Liver (tissue), 9 donors: Measurements from ENCODE around the gene TANGO2. TPM values are rescaled to one million over a fixed set of nuclear protein-coding genes. Genes with fewer than 3 reads are reported as not detected.

Experiments
- DNase-seq: peaks from one replicate; pipeline ENCODE4 v3.0.0-alpha.2; 2017; ENCODE audit warnings: low spot score
- H3K27ac ChIP-seq, 2 donors: one replicate each; pipeline ENCODE4 v1.7.0; 2013; ENCODE audit warnings: inconsistent platforms in 2 of 2, low read length in 2 of 2, control low read depth in 1 of 2, low read depth in 1 of 2, mild to moderate bottlenecking in 1 of 2
- H3K27me3 ChIP-seq, 4 donors: one replicate each; pipeline versions ENCODE4 v1.6.1 to v1.7.0; 2013; ENCODE audit warnings: low read length in 3 of 4, inconsistent platforms in 1 of 4, mild to moderate bottlenecking in 1 of 4, moderate library complexity in 1 of 4; ENCODE audit not compliant: control insufficient read depth in 4 of 4, insufficient read depth in 4 of 4
- H3K36me3 ChIP-seq, 4 donors: one replicate each; pipeline versions ENCODE4 v1.6.1 to v1.7.0; 2013; ENCODE audit warnings: low read length in 3 of 4, mild to moderate bottlenecking in 3 of 4, low read depth in 1 of 4, moderate library complexity in 1 of 4; ENCODE audit not compliant: control insufficient read depth in 4 of 4, insufficient read depth in 3 of 4
- H3K4me1 ChIP-seq, 4 donors: one replicate each; pipeline versions ENCODE4 v1.6.1 to v1.7.0; 2013; ENCODE audit warnings: low read length in 3 of 4, mild to moderate bottlenecking in 3 of 4, moderate library complexity in 1 of 4; ENCODE audit not compliant: control insufficient read depth in 4 of 4, insufficient read depth in 4 of 4
- H3K4me3 ChIP-seq, 3 donors: one replicate each; pipeline versions ENCODE4 v1.6.1 to v1.7.0; 2013; ENCODE audit warnings: low read length in 3 of 3, control low read depth in 1 of 3, low read depth in 1 of 3, mild to moderate bottlenecking in 1 of 3
- H3K9ac ChIP-seq, 2 donors: one replicate each; pipeline ENCODE4 v1.7.0; 2013; ENCODE audit warnings: low read length in 2 of 2, mild to moderate bottlenecking in 2 of 2, moderate library complexity in 2 of 2, control low read depth in 1 of 2, low read depth in 1 of 2
- H3K9me3 ChIP-seq, 4 donors: one replicate each; pipeline versions ENCODE4 v1.6.1 to v1.7.0; 2013; ENCODE audit warnings: low read length in 3 of 4; ENCODE audit not compliant: control insufficient read depth in 4 of 4
- EGR1 ChIP-seq, 2 donors: IDR thresholded peaks; 2 replicates each; pipeline ENCODE4 v1.6.1; 2016 to 2018; ENCODE audit warnings: antibody characterized with exemption in 2 of 2, low read depth in 2 of 2
- FOXA1 ChIP-seq: IDR thresholded peaks from 2 replicates; pipeline ENCODE4 v1.6.1; 2016; ENCODE audit warnings: antibody characterized with exemption
- FOXA2 ChIP-seq: IDR thresholded peaks from 2 replicates; pipeline ENCODE4 v1.6.1; 2016; ENCODE audit warnings: antibody characterized with exemption
- GABPA ChIP-seq, 2 donors: IDR thresholded peaks in 1 of 2; conservative IDR thresholded peaks in 1 of 2; 2 replicates each; pipeline ENCODE4 v1.6.1; 2016; ENCODE audit warnings: antibody characterized with exemption in 2 of 2, mild to moderate bottlenecking in 1 of 2, moderate library complexity in 1 of 2
- HNF4A ChIP-seq, 2 donors: conservative IDR thresholded peaks; 2 replicates each; pipeline ENCODE4 v1.6.1; 2016; ENCODE audit warnings: antibody characterized with exemption in 2 of 2, mild to moderate bottlenecking in 2 of 2
- HNF4G ChIP-seq: IDR thresholded peaks from 2 replicates; pipeline ENCODE4 v1.6.1; 2016; ENCODE audit warnings: antibody characterized with exemption
- JUND ChIP-seq, 2 donors: IDR thresholded peaks; 2 replicates each; pipeline ENCODE4 v1.6.1; 2016; ENCODE audit warnings: antibody characterized with exemption in 2 of 2
- NR2F2 ChIP-seq: IDR thresholded peaks from 2 replicates; pipeline ENCODE4 v1.6.1; 2016; ENCODE audit warnings: antibody characterized with exemption
- RAD21 ChIP-seq, 2 donors: IDR thresholded peaks; 2 replicates each; pipeline ENCODE4 v1.6.1; 2016; ENCODE audit warnings: antibody characterized with exemption in 2 of 2, mild to moderate bottlenecking in 2 of 2
- RXRA ChIP-seq, 2 donors: IDR thresholded peaks; 2 replicates each; pipeline ENCODE4 v1.6.1; 2017 to 2018; ENCODE audit warnings: antibody characterized with exemption in 2 of 2, mild to moderate bottlenecking in 1 of 2
- SP1 ChIP-seq: IDR thresholded peaks from 2 replicates; pipeline ENCODE4 v1.6.1; 2018; ENCODE audit warnings: antibody characterized with exemption, mild to moderate bottlenecking
- TAF1 ChIP-seq: conservative IDR thresholded peaks from 2 replicates; pipeline ENCODE4 v1.6.1; 2016; ENCODE audit warnings: antibody characterized with exemption, mild to moderate bottlenecking
- YY1 ChIP-seq: IDR thresholded peaks from 2 replicates; pipeline ENCODE4 v1.6.1; 2016; ENCODE audit warnings: antibody characterized with exemption, mild to moderate bottlenecking
- WGBS: extraction: QIAGEN DNeasy Blood & Tissue Kit; methylation state at CpG from one replicate; pipeline ENCODE4 v1.1.7; 2013; 5-methylcytosine and 5-hydroxymethylcytosine counted together
- polyA plus RNA-seq, 2 donors: library from polyadenylated mRNA; stranded (reverse) in 1 of 2; unstranded in 1 of 2; fragments of 200-250 nt in 1 of 2; fragments of >200 nt in 1 of 2; fragmentation: Nextera tagmentation in 1 of 2; extraction: Ambion mirVana in 1 of 2; gene quantifications; one replicate each; pipeline versions ENCODE4 v1.2.1 to v1.2.3, GENCODE V29; 2013 to 2015
- total RNA-seq, 2 donors: library from RNA; depleted of rRNA; stranded (reverse); fragments of >200 nt; gene quantifications; one replicate each; pipeline ENCODE4 v1.2.3, GENCODE V29; 2014
- TF ChIP-seq, protein P1 (sequence below): IDR thresholded peaks from 2 replicates; pipeline ENCODE4 v1.6.1; 2016; ENCODE audit warnings: antibody characterized with exemption
- TF ChIP-seq, protein P2 (sequence below): fragments of 150-350 bp; IDR thresholded peaks from 2 replicates; pipeline ENCODE4 v1.5.1; 2017; ENCODE audit warnings: improper control_type of control experiment, low read depth, low read length; ENCODE audit not compliant: missing input control
- TF ChIP-seq, protein P3 (sequence below): IDR thresholded peaks from 2 replicates; pipeline ENCODE4 v1.6.1; 2016; ENCODE audit warnings: antibody characterized with exemption, mild to moderate bottlenecking
- donor health status: healthy.
- donor health status: healthy.
- donor health status: healthy.
- donor health status: healthy.
- donor health status: healthy.

Gene TANGO2
- total and polyA plus RNA-seq, 4 donors, result 10.8 to 153 (median 16.1) TPM

DNA sequence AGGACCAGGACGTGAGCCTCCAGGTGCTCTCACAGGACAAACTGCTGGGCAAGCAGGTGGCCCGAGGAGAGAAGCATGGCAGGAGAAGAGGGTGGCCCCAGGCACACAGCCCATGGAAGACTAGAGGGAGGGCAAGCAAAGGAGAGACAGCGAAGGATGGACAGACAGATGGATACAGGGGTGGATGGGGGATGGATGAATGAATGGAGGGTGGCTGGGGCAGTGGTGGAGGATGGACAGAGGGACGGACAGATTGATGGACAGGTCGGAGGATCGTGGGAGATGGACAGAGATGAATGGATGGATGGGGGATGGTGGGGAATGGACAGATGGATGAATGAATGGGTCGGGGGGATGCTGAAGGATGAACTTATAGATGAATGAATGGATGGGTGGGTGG is 27.0 kb upstream of the TANGO2 start:
- H3K27ac ChIP-seq, result peak overlapping the region in 1 of 2 donors; percentile 14
- peaks cover 6 to 48% (median 30%) of the 10 kb centered on the region in 4 donors for H3K4me1 ChIP-seq
- no peak for TF ChIP-seq TAF1
- TF ChIP-seq JUND (IDR thresholded peaks at IDR 0.05), result no peak
- TF ChIP-seq HNF4G, result no peak
- TF ChIP-seq RXRA (IDR thresholded peaks at IDR 0.05), result no peak
- TF ChIP-seq, protein P1, sequence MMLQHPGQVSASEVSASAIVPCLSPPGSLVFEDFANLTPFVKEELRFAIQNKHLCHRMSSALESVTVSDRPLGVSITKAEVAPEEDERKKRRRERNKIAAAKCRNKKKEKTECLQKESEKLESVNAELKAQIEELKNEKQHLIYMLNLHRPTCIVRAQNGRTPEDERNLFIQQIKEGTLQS, result no peak
- no peak for TF ChIP-seq SP1
- no peak for TF ChIP-seq GABPA (IDR thresholded peaks at IDR 0.05 in 1 of 2, conservative IDR thresholded peaks at IDR 0.05 in 1 of 2)
- TF ChIP-seq YY1, result no peak
- TF ChIP-seq RAD21 (IDR thresholded peaks at IDR 0.05), result no peak
- TF ChIP-seq FOXA1, result no peak
- TF ChIP-seq, protein P2, sequence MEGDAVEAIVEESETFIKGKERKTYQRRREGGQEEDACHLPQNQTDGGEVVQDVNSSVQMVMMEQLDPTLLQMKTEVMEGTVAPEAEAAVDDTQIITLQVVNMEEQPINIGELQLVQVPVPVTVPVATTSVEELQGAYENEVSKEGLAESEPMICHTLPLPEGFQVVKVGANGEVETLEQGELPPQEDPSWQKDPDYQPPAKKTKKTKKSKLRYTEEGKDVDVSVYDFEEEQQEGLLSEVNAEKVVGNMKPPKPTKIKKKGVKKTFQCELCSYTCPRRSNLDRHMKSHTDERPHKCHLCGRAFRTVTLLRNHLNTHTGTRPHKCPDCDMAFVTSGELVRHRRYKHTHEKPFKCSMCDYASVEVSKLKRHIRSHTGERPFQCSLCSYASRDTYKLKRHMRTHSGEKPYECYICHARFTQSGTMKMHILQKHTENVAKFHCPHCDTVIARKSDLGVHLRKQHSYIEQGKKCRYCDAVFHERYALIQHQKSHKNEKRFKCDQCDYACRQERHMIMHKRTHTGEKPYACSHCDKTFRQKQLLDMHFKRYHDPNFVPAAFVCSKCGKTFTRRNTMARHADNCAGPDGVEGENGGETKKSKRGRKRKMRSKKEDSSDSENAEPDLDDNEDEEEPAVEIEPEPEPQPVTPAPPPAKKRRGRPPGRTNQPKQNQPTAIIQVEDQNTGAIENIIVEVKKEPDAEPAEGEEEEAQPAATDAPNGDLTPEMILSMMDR, result no peak
- TF ChIP-seq EGR1 (IDR thresholded peaks at IDR 0.05; ENCODE audit: low read depth in 2 of 2), result no peak
- TF ChIP-seq NR2F2, result no peak
- no peak for TF ChIP-seq FOXA2
- no peak for TF ChIP-seq HNF4A (conservative IDR thresholded peaks at IDR 0.05)
- TF ChIP-seq, protein P3, sequence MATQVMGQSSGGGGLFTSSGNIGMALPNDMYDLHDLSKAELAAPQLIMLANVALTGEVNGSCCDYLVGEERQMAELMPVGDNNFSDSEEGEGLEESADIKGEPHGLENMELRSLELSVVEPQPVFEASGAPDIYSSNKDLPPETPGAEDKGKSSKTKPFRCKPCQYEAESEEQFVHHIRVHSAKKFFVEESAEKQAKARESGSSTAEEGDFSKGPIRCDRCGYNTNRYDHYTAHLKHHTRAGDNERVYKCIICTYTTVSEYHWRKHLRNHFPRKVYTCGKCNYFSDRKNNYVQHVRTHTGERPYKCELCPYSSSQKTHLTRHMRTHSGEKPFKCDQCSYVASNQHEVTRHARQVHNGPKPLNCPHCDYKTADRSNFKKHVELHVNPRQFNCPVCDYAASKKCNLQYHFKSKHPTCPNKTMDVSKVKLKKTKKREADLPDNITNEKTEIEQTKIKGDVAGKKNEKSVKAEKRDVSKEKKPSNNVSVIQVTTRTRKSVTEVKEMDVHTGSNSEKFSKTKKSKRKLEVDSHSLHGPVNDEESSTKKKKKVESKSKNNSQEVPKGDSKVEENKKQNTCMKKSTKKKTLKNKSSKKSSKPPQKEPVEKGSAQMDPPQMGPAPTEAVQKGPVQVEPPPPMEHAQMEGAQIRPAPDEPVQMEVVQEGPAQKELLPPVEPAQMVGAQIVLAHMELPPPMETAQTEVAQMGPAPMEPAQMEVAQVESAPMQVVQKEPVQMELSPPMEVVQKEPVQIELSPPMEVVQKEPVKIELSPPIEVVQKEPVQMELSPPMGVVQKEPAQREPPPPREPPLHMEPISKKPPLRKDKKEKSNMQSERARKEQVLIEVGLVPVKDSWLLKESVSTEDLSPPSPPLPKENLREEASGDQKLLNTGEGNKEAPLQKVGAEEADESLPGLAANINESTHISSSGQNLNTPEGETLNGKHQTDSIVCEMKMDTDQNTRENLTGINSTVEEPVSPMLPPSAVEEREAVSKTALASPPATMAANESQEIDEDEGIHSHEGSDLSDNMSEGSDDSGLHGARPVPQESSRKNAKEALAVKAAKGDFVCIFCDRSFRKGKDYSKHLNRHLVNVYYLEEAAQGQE, result no peak
- H3K9me3 ChIP-seq, result no peaks in the 10 kb centered on the region
- no peaks in the 10 kb centered on the region for H3K27me3 ChIP-seq
- 93% methylated on average over 7 of the region's 7 CpGs for WGBS
- H3K4me3 ChIP-seq, result no peak overlapping the region
- H3K36me3 ChIP-seq, result no peaks in the 10 kb centered on the region
- no peak overlapping the region for H3K9ac ChIP-seq
- no peak for DNase-seq

DNA sequence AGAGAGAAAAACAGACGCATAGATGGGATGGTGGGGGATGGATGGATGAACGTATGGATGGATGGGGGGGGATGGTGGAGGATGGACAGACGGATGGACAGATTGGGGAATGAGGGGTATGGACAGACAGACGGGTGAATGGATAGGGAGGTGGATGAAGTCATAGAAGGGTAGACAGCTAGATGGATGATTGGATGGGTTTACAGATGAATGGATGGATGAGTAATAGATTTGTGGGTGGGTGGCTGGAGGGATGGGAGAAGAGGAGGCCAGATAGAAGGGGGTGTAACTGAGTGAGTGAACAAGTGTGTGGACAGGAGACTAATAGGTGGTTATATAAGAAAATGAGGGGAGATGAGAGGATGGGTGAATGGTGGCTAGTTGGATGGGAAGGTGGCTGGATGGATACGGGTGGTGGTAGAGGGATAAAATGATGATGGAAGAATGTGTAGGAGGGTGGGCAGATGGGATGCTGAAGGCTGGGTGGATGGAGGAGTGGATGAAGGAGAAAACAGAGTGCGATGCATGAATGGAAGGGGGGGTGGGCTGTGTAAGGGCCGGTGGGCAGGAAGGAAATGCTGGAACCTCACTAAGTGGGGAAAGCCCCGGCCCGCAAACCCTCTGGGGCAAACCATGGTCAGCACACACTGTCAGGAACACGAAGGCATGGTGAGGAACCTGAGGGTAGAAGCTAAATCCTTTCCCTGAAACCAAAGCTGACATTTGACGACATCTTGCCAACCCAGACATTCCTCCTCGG is 25.9 kb upstream of the TANGO2 start:
- no peaks in the 10 kb centered on the region for H3K27me3 ChIP-seq
- peak overlapping the region in 1 of 2 donors; percentile 65 for H3K27ac ChIP-seq
- 85% methylated on average over 12 of the region's 12 CpGs for WGBS
- no peak for TF ChIP-seq EGR1 (IDR thresholded peaks at IDR 0.05; ENCODE audit: low read depth in 2 of 2)
- no peak for TF ChIP-seq HNF4G
- TF ChIP-seq SP1, result no peak
- TF ChIP-seq, protein P2, result no peak
- H3K4me1 ChIP-seq, result peaks cover 11 to 55% (median 41%) of the 10 kb centered on the region in 4 donors
- no peaks in the 10 kb centered on the region for H3K36me3 ChIP-seq
- no peak overlapping the region for H3K4me3 ChIP-seq
- no peaks in the 10 kb centered on the region for H3K9me3 ChIP-seq
- no peak for DNase-seq
- H3K9ac ChIP-seq, result no peak overlapping the region
